Non-pigmented ciliary epithelial cell (primary cell): ENCODE results near the gene NLN.
"Not testable (repeated sequence)": the region's sequence is repeated elsewhere in the genome, so short reads cannot be mapped to it uniquely, and the experiment has no call there.

Source experiments
- DNase-seq: peaks from one replicate; pipeline ENCODE4 v3.0.0-alpha.2; 2010; ENCODE audit warnings: low read depth

Gene NLN

GRCh38 chr5:65832603-65833228, 110.7 kb downstream of the NLN start:
- DNase-seq = no peak

GRCh38 chr5:65833780-65834179, 111.8 kb downstream of the NLN start:
- no peak for DNase-seq

GRCh38 chr5:65834306-65834705, 112.3 kb downstream of the NLN start:
- DNase-seq = no peak

- no peak for DNase-seq
Measured at GRCh38 chr5:65835191-65835590, 113.2 kb downstream of the NLN start.

- peak; percentile 66 for DNase-seq
Measured at GRCh38 chr5:65837139-65837538, 115.1 kb downstream of the NLN start.

GRCh38 chr5:65839170-65839569, 117.2 kb downstream of the NLN start:
- not testable (repeated sequence) for DNase-seq

- DNase-seq = no peak
Measured at GRCh38 chr5:65840071-65840470, 118.1 kb downstream of the NLN start.

GRCh38 chr5:65844763-65845162, 122.8 kb downstream of the NLN start:
- DNase-seq = not testable (repeated sequence)

GRCh38 chr5:65846101-65846500, 124.1 kb downstream of the NLN start:
- DNase-seq = no peak

GRCh38 chr5:65847019-65847418, 125.0 kb downstream of the NLN start:
- DNase-seq = not testable (repeated sequence)

GRCh38 chr5:65849918-65850317, 127.9 kb downstream of the NLN start:
- DNase-seq = not testable (repeated sequence)

- no peak for DNase-seq
Measured at GRCh38 chr5:65854925-65855324, 132.9 kb downstream of the NLN start.

- DNase-seq = no peak
Measured at GRCh38 chr5:65855766-65856315, 133.8 kb downstream of the NLN start.

- no peak for DNase-seq
Measured at GRCh38 chr5:65856520-65856919, 134.5 kb downstream of the NLN start.

GRCh38 chr5:65858316-65858715, 136.3 kb downstream of the NLN start:
- no peak for DNase-seq

GRCh38 chr5:65861830-65862241, 139.8 kb downstream of the NLN start:
- DNase-seq = peak; percentile 78

- no peak for DNase-seq
Measured at GRCh38 chr5:65862384-65862783, 140.4 kb downstream of the NLN start.

GRCh38 chr5:65863747-65864146, 141.7 kb downstream of the NLN start:
- no peak for DNase-seq

- DNase-seq = no peak
Measured at GRCh38 chr5:65866837-65867521, 145.0 kb downstream of the NLN start.

- no peak for DNase-seq
Measured at GRCh38 chr5:65867542-65868195, 145.7 kb downstream of the NLN start.

GRCh38 chr5:65868509-65868908, 146.5 kb downstream of the NLN start:
- DNase-seq = no peak

- DNase-seq = peak; percentile 66
Measured at GRCh38 chr5:65871182-65871581, 149.2 kb downstream of the NLN start.

- DNase-seq = not testable (repeated sequence)
Measured at GRCh38 chr5:65871776-65872175, 149.8 kb downstream of the NLN start.
